Stimulated activated CD4-positive, alpha-beta T cell treated with anti-CD3 and anti-CD28 coated beads, TNF-alpha, amount 100 ng/mL, for 4 hours (primary cell): ENCODE results near the gene NTM.

ENCODE experiments used
- DNase-seq, 3 experiments: peaks; one replicate each; pipeline ENCODE4 v3.0.0-alpha.2; 2020; ENCODE audit warnings: low read depth in 3 of 3

NTM gene

DNA sequence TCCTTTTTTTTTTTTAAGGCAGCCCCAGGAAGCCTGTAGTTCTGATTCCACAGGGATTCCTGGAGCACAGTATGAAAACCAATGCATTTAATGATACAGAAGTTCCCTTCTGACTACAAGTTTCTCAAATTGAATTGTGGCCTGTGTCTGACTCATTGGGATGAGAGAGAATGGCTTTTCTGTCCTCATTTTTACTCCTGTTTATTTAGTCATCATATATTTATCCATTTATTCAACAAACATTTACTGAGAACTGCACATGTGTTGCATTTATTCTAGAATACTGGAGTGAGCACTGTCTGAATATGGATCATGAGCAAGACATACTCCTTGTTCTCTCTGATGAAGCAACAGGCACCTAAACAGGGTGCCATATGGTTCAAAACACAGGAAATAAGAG lies 231.2 kb downstream of the NTM start:
- no peak for DNase-seq

DNA sequence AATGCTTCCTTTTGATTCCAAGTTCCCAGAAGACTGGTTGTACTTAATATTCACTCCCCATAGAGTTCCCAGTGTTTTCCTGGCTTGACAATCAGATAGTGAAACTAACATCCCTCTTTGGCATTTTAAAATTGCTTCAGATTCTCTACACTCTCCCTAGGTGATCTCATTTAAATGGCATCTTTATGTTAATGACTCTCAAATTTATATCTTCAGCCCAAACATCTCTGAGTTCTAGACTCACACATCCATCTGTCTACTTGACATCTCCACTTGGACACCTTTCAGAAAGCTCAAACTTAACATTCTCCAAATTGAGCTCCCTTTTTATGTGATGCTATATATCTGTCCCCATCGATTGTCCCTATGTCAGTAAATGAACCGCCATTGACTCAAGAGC lies 232.0 kb downstream of the NTM start:
- DNase-seq = no peak

DNA sequence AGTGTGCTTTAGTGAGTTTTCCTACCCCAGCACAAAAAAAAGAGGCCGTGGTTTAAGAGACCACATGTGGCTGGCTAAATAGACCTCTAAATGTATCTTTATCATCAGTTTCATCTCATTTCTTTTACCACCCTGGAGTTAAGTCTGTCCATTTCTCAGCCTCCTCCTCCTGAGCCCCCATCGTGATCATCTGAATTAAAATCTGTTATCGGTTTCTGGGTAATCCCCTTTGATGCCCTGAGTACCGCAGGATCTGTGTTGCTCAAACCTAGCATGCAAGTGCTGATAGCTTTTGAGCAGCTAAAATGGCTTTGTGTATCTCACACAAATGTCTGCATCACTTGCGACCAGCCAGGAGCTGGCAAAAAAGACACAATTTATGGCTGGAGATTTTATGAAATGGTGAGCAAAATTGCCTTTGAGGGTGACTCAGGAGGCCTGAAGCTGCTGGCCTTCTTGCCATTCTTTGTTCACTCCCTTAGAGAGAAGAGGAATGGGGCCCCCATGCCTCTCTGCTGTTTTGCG lies 236.5 kb downstream of the NTM start:
- DNase-seq = no peak

DNA sequence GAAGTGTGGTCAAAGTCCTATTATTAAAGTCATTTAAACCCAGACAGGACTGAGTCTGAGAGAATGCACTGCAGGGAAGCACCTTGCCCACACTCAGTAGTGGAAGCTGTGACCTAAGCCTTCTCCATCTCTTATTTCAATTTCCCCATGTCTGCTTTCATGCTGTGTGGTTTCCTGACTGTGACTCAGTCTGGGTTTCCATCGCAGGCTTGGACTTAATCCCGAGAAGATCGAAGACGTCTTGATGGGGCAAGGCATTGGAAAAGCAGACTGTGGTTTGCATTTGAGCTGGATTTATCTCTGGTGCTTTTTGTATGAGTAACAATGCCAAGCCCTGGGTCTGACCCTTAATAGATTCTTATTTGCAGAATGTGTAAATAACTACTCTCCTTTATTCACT lies 238.9 kb downstream of the NTM start:
- no peak for DNase-seq

DNA sequence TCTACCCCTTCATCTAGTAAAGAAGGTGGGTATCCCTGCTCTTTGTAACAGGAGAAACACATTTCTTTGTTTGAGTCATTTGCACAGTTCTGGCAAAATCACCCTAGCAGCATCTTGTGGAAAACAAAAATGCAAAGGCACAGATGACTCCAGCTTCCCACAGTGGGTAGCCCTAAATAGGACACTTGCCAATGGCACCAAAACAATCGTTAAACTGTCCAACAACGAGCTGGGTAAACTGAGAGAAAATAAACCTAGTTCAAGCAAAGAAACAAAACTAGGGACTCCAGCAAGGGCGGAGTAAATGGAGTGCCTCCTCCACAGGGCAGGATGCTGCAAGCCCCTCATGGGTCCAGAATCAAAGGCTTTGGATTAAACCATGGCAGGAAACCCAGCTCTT lies 239.5 kb downstream of the NTM start:
- no peak for DNase-seq

DNA sequence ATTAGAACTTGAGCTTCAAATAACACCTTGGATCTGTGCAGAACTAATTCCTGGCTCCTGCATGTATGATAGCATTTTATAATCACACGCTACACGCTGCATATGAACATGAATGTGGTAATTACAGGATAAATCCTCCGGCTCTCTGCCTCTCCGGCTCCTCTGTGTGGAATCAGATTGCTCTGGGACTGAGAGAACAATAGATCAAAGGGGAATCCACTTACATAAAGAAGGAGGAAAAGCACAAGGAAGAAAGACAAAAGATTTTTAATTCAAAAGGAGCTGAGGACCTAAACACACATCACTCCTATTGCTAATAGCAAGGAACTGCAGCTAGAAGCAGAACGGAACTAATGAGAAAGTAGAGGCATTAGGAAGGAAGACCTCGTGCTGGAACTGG lies 240.9 kb downstream of the NTM start:
- DNase-seq = no peak

DNA sequence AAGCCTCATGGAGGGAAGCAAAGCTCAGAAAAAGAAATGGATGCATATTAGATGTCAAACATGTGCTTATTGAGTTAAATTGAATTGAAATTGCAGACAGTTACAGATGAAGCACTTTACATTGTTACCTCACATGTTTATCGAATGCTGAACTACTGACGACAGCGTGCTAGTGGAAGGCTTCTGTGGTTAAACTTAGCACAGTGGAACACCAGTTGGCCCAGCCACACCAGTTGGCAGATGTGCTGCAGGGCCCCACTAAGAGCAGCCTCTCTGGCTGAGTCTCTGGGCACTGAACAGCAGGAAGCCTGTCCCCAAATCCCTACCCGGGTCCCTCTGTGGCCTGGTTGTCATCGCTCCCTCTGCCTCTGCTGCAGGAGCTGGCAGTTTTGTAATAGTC lies 242.1 kb downstream of the NTM start:
- no peak for DNase-seq

DNA sequence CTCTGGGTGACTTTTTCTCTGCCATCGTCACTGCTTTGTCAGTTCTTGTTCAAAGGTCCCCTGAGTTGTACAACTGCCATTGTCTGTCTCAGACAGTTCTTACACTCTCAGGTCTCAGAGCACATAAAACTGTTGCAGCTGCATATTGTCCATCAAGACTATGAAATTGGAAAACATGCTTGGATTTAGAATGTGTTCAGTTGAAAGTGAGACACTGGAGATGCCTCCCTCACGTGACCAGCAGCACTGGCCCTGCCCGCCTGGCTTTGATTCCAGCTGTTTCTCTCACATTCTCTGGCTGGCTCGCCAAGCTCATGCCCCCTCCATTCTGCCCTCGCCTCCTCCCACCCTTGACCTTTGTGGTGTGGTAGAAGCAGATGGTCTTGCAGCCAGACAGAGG lies 244.2 kb downstream of the NTM start:
- no peak for DNase-seq

DNA sequence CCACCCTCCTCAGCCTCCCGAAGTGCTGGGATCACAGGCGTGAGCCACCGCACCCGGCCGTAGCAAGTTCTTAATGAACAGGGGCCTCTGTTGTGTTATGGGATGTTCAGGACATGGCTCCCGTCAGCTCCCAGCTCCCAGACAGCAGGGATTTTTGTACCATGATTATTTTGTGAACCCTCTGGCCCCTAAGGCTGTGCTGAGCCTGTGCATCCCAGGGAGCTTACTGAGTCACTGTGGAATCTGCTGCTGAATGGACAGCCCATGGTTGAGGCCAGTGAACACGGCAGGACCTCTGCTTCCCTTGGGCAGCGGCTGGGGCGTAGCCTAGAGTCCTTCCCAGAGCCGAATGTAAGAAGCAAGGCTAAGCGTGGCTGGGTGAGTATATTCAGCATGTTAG lies 245.2 kb downstream of the NTM start:
- DNase-seq = no peak

DNA sequence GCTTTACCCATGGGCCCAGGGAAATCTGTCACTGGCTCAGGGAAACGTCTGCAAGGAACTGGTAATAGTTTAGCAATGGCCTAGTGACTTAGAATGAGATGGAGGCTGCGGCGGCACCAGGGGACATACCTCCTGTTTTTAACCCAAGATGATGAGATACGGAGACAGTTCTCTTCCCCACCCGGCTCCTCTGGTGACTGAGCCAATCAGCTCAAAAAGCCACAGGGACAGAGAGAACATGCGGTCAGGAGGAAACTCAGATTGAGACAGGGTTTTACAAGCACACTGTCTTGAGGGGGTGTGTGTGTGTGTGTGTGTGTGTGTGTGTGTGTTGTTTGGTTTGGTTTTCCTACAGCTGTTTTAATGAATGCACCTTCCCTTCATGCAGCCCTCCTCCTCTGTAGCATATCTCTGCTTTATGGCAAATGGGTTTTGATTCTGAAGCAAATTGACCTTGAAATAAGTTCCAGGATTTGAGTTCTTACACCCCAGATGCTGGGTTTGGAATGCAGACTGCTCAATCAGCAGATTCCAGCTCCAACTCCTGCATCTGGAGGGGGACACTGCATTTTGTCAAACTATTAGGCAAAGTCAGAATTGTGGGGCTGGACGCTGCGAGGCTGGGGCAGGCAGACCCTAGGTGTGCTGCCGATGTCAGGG lies 246.2 kb downstream of the NTM start:
- no peak for DNase-seq

DNA sequence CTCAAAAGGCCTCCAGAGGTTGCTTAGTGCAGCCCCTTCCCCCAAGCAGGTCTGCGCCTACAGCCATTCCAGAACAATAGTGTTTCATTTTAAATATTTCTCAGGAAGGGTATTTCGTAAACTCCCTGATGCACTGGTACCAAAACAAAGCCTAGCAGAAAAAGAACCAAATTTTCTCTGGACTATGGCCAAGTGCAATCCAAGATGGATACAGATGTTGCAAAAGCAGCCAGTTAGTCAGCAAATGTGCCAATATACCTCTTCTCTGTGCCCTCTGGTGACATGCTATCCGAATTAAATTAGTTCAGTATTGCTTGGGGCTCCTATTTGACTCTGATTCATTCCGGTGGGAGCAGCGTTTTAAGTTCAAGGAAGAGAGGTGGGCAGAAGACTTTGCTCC lies 247.8 kb downstream of the NTM start:
- DNase-seq = no peak

DNA sequence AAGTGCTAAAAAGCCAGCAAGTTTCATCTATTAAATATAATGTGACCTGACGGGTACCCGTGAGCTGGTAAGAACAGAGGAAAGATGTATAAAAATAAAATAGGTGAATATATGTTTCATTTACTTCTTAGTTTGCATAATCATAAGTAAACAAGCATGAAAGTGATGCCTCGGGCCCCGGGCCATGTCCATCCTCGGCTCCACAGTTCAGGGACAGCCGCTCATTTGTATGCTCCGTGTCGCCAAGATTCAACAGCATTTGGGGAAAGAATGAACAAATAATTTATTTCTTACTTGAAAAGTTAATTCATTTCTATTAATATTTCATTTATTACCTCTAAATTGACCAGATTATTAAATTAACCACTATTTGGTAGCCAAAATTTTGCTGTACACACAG lies 251.8 kb downstream of the NTM start:
- DNase-seq = no peak

DNA sequence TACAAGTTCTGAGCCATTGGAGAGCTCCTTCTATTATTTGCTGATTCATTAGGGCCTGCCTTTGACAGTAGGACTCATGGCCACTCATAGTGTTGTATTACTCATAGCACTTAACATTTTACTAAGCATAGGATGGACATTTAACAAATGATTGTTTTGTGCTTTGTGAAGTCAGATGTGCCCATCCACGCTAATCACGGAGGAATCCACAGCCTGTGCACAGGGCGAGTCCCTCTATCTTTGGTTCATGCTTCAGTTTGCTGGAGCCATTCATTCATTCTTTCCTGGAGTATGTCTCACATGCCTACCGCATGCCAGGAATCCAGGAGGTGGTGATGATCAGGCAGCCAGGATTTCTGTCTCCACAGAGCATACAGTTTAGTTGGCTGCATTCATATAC lies 254.1 kb downstream of the NTM start:
- no peak for DNase-seq

DNA sequence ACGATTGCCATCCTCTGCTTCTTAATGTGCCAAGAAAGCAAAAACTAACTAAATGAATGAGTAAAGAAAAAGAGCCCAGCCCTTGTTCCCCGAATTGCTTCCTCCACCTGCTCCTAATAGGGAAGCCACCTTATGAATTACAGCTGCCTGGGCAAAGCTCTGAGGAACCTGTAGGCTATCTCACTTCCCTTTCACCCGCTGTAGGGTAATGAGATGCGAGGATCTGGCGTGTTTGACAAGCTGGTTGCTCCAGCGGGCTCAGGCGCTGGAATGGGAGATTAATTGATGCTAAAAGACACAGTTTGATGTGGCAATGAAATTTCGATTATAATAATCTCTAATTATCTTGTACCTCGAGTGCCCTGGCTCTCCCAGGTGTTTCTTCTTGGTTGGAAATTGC lies 256.4 kb downstream of the NTM start:
- DNase-seq = no peak

DNA sequence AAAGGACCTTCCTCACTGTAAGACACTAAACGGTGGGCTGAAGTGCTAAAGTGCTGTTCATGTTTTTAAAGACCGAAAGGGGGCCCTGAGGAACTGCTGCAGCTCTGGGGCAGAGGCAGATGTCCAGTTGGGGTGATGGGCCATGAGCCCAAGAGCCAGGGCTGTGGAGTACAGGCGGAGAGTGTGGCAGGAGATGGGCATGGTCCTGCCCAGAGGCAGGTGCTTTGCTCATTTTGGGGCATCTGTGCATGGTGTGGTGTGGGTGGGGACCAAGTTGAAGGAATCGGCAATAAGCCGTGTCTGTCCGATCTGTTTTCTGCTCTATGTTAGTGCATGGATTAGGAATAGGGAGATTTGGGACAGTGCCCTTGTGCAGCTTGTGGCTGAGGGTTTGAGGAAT lies 258.3 kb downstream of the NTM start:
- no peak for DNase-seq

DNA sequence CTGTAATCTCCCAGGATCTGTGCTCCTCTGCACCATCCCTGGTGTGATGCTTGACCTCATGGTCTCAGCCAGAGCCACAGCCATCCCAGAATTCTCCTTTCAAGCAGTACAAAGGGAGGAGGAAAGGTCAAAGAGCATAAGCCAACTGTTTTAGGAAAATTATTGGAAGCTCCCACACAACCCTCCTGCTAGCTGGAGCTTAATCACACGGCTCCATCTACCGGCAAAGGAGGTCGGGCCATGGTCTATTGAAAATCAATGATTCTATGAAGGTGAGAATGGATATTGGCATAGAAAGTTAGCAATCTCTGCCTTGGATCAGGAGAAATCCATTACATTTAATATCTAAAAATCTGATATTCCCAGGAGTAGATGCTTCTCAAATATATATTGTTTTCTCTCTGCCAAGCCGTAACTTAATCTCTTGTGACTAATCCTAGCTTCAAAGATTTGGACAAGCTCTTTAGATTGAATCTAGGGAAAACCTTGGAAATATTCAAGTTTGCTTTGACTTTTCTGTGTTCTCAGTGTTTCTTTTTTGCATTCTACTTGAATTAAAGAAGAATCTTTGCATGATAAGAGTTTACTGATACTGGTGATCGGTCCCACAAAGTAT lies 259.6 kb downstream of the NTM start:
- DNase-seq = no peak

DNA sequence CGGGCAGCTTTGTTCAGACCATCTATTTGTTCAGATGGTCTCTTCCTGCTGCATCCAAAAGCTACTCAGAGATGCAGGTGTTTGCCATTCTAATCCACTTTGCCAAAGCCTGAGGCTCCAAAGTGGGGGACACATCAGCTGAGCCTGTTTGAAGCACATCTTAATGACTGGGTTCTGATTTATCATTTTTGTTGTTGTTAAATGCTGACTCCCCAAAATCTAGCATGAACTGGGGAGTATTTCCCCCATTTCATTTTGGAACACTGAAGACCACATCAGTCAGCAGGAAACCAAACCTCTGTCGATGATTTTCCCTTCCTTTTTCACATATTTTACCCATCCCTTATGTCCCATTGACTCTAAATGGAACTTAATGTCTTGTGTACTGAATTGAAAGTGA lies 262.6 kb downstream of the NTM start:
- DNase-seq = no peak

DNA sequence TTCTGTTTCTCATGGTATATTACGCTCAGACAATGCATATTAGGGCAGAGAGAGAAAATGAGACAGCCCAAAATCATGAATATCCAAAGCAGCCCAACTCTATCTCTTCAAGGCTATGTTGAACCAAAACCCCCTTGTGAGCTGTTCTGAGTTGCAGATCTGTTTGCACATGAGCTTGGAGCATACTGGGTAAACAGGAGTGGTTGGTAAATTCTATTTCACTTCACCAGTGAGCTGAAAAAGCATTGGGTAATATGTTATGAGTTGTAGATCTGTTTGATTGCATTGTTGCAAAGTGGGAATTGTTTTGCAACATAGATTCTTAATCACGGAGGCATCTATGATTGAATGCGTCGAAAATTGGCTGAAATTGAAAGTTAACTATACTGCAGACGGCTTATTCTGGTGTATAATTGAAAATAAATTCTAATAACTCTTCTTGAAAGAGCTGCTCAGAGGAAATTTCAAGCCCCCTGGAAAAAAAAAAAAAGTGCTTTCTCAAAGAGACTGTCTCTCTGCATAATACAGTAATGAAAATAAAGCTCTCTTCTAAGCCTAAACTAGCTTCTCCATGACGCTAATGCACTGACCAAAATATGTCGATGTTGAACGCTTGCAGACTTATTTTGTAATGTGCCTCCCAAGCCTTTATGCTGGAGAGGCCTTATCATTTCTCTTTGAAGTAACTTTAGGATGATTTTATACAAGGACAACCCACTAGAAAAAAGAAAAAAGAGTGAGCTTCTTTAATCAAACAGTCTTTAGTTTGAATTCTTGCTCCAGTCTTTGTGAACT lies 263.7 kb downstream of the NTM start:
- DNase-seq = no peak

DNA sequence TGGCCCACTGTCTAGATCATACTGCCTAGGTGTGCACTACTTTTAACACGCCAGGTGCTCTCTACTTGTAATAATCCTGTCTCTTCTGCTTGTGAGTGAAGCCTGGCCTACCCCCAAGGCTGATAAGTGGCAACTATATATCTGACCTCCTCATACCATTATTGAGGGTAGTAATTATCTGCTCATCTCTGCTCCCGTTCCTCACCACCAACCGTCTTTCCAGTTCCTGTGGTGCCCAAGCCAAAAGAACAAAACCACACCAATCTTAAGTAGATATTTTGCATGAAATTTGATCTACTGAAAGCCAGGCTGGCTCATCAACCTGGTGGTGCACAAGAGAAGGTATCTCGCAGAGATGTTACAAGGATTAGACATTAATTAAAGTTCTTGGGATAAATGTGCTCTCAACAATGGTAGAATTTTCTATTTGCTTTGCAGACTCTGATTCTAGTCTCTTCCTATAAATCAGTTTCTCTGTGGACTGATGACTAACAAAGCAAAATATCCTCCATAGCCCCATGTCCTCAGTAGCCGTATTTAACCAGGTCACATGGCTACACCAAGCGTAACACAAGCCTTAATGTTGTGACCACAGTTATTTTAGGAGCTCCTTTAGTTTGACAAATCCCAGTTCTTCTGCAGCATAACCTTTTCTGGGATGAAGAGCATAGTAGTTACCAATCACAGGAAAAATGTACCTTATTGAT lies 267.2 kb downstream of the NTM start:
- no peak for DNase-seq

DNA sequence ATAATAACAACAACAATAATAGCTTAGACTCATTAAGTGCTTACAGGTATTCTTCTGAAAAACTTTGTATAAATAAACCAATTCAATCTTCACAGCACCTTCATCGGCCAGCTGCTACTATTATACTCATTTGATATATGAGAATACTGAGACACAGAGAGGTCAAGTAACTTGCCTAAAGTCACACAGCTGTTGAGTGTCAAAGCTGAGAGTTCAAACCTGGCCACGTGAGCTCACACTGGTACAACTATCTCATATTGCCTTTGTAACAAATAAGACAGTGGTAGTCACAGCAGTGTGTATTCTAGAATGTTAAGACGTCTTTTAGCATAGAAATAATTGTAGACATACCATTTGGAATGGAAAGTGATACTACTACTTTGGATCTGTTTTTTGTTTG lies 268.5 kb downstream of the NTM start:
- no peak for DNase-seq

DNA sequence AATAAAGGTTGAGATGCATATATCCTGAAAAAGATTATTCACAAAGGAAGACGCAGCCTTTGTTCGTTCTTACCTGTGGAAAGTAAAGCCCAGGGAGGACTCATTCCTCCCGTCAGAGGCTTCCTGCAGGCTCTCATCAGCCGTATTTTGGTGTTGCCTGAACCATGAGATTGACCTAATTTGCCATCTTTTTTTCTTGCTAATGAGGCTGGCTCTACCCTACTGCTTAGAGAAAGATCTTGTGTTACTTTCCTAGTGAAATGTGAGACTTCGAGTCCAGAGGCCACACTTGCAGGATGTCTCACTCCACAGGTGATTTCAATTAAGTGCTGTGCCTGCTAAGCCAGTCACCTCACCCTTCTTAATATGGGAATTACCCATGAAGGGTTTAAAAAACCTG lies 269.9 kb downstream of the NTM start:
- no peak for DNase-seq

DNA sequence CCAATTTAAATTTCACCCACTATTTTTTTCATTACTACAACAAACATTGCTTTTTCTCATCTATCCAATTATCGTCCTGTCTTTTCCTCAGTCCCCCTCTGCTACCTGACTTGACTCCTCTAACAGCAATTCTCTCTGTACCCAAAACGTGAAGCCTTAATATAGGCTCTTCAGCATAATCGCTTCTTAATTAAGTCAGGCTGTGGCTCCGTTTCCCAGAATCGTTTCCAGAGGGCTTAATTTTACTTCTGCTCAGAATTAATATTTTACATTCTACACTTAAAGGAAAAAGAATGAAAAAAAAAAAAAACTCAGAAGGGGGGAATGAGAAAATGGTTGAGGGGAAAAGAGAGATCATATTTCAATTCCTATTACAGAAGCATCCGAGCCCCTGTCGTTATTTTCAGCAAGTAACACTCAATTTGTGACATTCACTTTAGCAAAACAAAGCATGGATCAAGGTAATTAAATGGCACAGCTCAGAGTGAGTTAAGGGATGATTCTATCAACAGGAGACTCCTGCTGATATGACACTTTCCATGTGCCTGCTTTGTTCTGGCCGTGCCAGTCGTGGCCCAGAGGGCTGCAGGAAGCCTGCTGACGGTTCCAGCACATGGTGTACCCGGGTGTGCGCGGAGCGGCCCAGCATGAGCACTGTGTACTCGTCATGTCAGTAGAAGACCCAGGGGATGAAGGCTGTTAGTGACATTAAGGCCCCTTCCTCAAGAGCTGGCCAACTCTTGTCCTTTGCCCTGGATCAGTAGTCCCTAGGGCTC lies 272.5 kb downstream of the NTM start:
- DNase-seq = no peak
